Measurements from ENCODE around the gene VPS45.

DNA sequence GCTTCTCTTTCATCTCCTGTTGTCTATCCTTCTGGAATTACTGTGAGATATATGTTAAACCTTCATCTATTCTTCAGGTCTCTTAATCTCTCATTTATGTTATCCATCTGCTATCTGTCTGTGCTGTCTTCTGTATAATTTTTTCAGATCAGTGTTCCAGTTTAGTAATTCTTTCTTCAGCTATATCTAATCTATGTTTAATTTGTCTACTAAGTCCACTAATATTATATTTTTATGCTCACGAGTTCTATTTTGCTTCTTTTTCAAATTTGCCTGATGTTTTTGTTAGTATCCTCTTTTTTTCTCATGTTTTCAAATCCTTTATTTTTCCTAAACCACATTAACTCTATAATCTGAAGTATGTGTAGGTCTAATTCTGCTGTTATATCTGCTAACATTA is 47.5 kb downstream of the VPS45 start:
- TF ChIP-seq, protein P1, sequence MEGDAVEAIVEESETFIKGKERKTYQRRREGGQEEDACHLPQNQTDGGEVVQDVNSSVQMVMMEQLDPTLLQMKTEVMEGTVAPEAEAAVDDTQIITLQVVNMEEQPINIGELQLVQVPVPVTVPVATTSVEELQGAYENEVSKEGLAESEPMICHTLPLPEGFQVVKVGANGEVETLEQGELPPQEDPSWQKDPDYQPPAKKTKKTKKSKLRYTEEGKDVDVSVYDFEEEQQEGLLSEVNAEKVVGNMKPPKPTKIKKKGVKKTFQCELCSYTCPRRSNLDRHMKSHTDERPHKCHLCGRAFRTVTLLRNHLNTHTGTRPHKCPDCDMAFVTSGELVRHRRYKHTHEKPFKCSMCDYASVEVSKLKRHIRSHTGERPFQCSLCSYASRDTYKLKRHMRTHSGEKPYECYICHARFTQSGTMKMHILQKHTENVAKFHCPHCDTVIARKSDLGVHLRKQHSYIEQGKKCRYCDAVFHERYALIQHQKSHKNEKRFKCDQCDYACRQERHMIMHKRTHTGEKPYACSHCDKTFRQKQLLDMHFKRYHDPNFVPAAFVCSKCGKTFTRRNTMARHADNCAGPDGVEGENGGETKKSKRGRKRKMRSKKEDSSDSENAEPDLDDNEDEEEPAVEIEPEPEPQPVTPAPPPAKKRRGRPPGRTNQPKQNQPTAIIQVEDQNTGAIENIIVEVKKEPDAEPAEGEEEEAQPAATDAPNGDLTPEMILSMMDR (conservative IDR thresholded peaks at IDR 0.05; ENCODE audit: low read depth, low read length), result no peak
- no peak for TF ChIP-seq EZH2 (IDR thresholded peaks at IDR 0.05; ENCODE audit: low read length, unreplicated experiment)

All from PC-3 (cell line).